Skeletal muscle tissue (tissue), 4 donors: ENCODE results near the gene MOCS3. TPM values are rescaled to one million over a fixed set of nuclear protein-coding genes. Genes with fewer than 3 reads are reported as not detected.
"Not testable (repeated sequence)": the region's sequence is repeated elsewhere in the genome, so short reads cannot be mapped to it uniquely, and the experiment has no call there.

Experiments used
- H3K27ac ChIP-seq: one replicate; pipeline ENCODE4 v1.7.0; 2013; ENCODE audit warnings: mild to moderate bottlenecking, low read depth, low read length, inconsistent platforms
- H3K27me3 ChIP-seq, 3 donors: one replicate each; pipeline ENCODE4 v1.7.0; 2013; ENCODE audit warnings: low read length in 3 of 3; ENCODE audit not compliant: control insufficient read depth in 3 of 3, insufficient read depth in 3 of 3
- H3K36me3 ChIP-seq, 3 donors: one replicate each; pipeline ENCODE4 v1.7.0; 2013; ENCODE audit warnings: low read length in 3 of 3; ENCODE audit not compliant: control insufficient read depth in 3 of 3, insufficient read depth in 3 of 3
- H3K4me1 ChIP-seq, 3 donors: one replicate each; pipeline ENCODE4 v1.7.0; 2013; ENCODE audit warnings: low read length in 3 of 3, mild to moderate bottlenecking in 3 of 3; ENCODE audit not compliant: control insufficient read depth in 3 of 3, insufficient read depth in 3 of 3
- H3K4me3 ChIP-seq, 3 donors: one replicate each; pipeline ENCODE4 v1.7.0; 2013; ENCODE audit warnings: low read length in 3 of 3
- H3K9ac ChIP-seq, 3 donors: one replicate each; pipeline ENCODE4 v1.7.0; 2013; ENCODE audit warnings: low read length in 3 of 3, mild to moderate bottlenecking in 3 of 3, moderate library complexity in 2 of 3, low read depth in 1 of 3
- H3K9me3 ChIP-seq, 3 donors: one replicate each; pipeline ENCODE4 v1.7.0; 2013; ENCODE audit warnings: low read length in 3 of 3; ENCODE audit not compliant: control insufficient read depth in 3 of 3
- total RNA-seq: library from RNA; depleted of rRNA; stranded (reverse); fragments of >200 nt; gene quantifications from one replicate; pipeline ENCODE4 v1.2.3, GENCODE V29; 2014
- donor health status: Osteomylitis.

Gene MOCS3
- total RNA-seq, 1 donor from 2014 or later, result 6.8 TPM

GRCh38 chr20:50957798-50958614 is 612 bp upstream of the MOCS3 start, which contains the start of gene DPM1:
TSS of gene DPM1 (minus strand) at chr20:50958532. CDS start at chr20:50958523, 9 bp downstream.
- Histone ChIP-seq H3K4me1 (peaks cover 24 to 32% (median 24%) of the 10 kb centered on the region in 3 donors), H3K9ac (peak within 1 kb of the TSS; percentile 97 to 98 (median 98)), H3K27me3 (no peaks in the 10 kb centered on the region), H3K9me3 (no peaks in the 10 kb centered on the region), H3K4me3 (peak within 1 kb of the TSS; percentile 98 to 99 (median 99)), H3K36me3 (peaks cover 4 to 21% (median 21%) of the 10 kb centered on the region in 3 donors), H3K27ac (peak within 1 kb of the TSS; percentile 93)

DNA sequence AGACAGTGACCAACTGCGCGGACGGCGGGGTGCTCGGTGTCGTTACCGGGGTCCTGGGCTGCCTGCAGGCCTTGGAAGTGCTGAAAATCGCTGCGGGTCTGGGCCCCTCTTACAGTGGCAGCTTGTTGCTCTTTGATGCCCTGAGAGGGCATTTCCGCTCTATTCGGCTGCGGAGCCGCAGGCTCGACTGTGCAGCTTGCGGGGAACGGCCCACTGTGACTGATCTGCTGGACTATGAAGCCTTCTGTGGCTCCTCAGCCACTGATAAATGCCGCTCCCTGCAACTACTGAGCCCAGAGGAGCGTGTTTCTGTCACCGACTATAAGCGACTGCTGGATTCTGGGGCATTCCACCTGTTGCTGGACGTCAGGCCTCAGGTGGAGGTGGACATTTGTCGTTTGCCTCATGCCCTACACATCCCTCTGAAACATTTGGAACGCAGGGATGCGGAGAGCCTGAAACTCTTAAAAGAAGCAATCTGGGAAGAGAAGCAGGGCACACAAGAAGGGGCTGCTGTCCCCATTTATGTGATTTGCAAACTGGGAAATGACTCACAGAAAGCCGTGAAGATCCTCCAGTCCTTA is 1.0 kb downstream of the MOCS3 start:
- H3K9ac ChIP-seq, result peak overlapping the region; percentile 97 to 98 (median 98)
- peaks cover 2 to 11% (median 7%) of the 10 kb centered on the region in 3 donors for H3K36me3 ChIP-seq
- peak overlapping the region; percentile 98 to 99 (median 99) for H3K4me3 ChIP-seq
- H3K4me1 ChIP-seq, result peaks cover 24 to 32% (median 24%) of the 10 kb centered on the region in 3 donors
- no peaks in the 10 kb centered on the region for H3K9me3 ChIP-seq
- peak overlapping the region; percentile 93 for H3K27ac ChIP-seq
- no peaks in the 10 kb centered on the region for H3K27me3 ChIP-seq

- H3K27me3 ChIP-seq, result no peaks in the 10 kb centered on the region
- H3K27ac ChIP-seq, result no peak overlapping the region
- no peak overlapping the region for H3K4me3 ChIP-seq
- H3K9me3 ChIP-seq, result no peaks in the 10 kb centered on the region
- no peaks in the 10 kb centered on the region for H3K36me3 ChIP-seq
- no peak overlapping the region for H3K9ac ChIP-seq
- H3K4me1 ChIP-seq, result no peaks in the 10 kb centered on the region
These were observed 9.0 kb downstream of the MOCS3 start for GRCh38 chr20:50967586-50967985.

DNA sequence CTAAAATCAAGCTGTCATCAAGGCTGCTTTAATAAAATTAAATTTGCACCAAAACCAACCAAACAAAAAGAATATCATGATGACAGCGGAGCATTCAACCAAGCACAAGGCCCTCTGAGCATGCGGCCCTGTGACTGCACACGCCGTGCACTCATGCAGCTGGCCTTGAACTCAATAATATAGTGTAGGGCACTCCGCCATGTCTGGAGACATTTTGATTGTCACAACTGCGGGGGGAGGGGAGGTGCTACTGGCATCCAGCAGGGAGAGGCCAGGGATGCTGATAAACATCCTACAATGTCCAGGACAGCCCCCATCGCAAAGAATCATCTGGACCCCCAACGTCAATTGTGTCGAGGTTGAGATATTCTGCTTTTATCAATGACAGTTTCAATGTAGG is 9.7 kb downstream of the MOCS3 start:
- H3K27me3 ChIP-seq, result no peaks in the 10 kb centered on the region
- H3K4me3 ChIP-seq, result no peak overlapping the region
- no peak overlapping the region for H3K27ac ChIP-seq
- no peaks in the 10 kb centered on the region for H3K4me1 ChIP-seq
- no peaks in the 10 kb centered on the region for H3K36me3 ChIP-seq
- no peak overlapping the region for H3K9ac ChIP-seq
- no peaks in the 10 kb centered on the region for H3K9me3 ChIP-seq

GRCh38 chr20:50969435-50969834 is 10.8 kb downstream of the MOCS3 start:
- no peaks in the 10 kb centered on the region for H3K4me1 ChIP-seq
- H3K27me3 ChIP-seq, result no peaks in the 10 kb centered on the region
- H3K27ac ChIP-seq, result no peak overlapping the region
- H3K9me3 ChIP-seq, result no peaks in the 10 kb centered on the region
- no peak overlapping the region for H3K4me3 ChIP-seq
- no peak overlapping the region for H3K9ac ChIP-seq
- H3K36me3 ChIP-seq, result no peaks in the 10 kb centered on the region

- H3K9me3 ChIP-seq, result no peaks in the 10 kb centered on the region
- H3K4me3 ChIP-seq, result no peak overlapping the region
- H3K9ac ChIP-seq, result no peak overlapping the region
- H3K4me1 ChIP-seq, result no peaks in the 10 kb centered on the region
- no peaks in the 10 kb centered on the region for H3K36me3 ChIP-seq
- no peak overlapping the region for H3K27ac ChIP-seq
- H3K27me3 ChIP-seq, result no peaks in the 10 kb centered on the region
These were observed 11.3 kb downstream of the MOCS3 start for GRCh38 chr20:50969912-50970311.

GRCh38 chr20:50975701-50976330 is 17.2 kb downstream of the MOCS3 start:
- no peaks in the 10 kb centered on the region for H3K9me3 ChIP-seq
- H3K4me3 ChIP-seq, result no peak overlapping the region
- H3K4me1 ChIP-seq, result no peaks in the 10 kb centered on the region
- no peak overlapping the region for H3K9ac ChIP-seq
- peaks cover 12 to 23% (median 21%) of the 10 kb centered on the region in 3 donors for H3K27me3 ChIP-seq
- no peaks in the 10 kb centered on the region for H3K36me3 ChIP-seq
- no peak overlapping the region for H3K27ac ChIP-seq

DNA sequence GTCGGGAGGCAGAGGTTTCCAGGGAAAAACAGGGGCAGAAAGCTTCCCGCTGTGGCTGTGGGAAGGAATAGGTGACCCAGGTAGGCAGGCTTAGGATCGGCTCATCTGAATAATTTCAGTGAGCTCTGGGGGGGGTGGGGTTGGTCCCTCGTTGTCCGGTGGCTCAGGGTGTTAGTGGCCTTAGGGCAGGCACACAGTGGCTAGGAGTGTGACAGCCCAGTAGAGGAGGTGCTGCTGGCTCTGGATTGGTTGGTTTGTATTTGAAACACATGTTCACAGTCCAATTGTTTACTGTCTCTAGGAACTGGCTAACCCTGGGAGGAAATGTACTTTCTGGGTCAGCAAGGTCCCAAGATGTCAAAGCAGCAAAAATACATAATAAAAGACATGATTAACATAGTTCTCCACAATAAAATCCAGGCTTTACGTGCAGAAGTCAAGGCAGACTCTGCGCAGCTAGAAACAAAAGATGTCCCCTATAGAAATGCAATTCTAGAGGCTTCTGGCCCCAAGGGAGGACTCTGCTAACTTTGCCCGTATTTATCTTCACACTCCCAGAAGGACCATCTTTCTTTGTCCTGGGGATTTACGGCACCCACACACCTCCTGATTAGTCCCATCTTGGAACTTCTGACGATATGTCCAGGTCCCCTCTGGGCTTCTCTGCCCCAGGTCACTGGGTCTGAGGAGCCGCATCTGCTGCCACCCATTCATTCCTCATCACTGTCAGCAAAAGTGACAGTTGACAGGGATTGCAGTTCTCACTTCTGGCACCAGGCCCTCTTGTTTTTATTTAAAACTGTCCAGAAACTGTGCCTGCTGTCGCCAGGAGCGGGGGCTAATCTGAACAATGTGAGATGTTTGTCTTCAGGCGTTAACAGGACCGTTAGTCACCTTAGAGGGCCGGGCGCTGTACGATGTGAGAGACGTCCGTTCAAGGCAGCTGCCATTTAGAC is 18.7 kb downstream of the MOCS3 start:
- H3K4me3 ChIP-seq, result no peak overlapping the region
- H3K9ac ChIP-seq, result no peak overlapping the region
- peaks cover 12 to 37% (median 33%) of the 10 kb centered on the region in 3 donors for H3K27me3 ChIP-seq
- no peaks in the 10 kb centered on the region for H3K9me3 ChIP-seq
- H3K4me1 ChIP-seq, result peaks cover 0 to 5% (median 0%) of the 10 kb centered on the region in 3 donors
- H3K36me3 ChIP-seq, result no peaks in the 10 kb centered on the region
- no peak overlapping the region for H3K27ac ChIP-seq

DNA sequence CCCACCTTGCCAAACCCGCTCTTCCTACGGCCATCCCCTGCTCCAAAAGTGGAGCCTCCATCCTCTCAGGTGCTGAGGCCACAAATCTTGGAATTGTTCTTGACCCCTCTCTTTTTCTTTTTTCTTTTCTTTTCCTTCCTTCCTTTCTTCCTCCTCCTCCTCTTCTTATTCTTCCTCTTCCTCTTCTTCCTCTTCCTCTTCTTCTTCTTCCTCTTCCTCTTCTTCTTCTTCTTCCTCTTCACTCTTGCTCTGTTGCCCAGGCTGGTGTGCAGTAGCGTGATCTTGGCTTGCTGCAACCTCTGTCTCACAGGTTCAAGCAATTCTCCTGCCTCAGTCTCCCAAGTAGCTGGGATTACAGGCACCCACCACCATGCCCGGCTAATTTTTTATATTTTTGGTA is 19.9 kb downstream of the MOCS3 start:
- not testable (repeated sequence) for H3K4me3 ChIP-seq, H3K36me3 ChIP-seq, H3K27ac ChIP-seq, H3K9me3 ChIP-seq, H3K9ac ChIP-seq, H3K4me1 ChIP-seq
- H3K27me3 ChIP-seq, result peaks cover 16 to 39% (median 36%) of the 10 kb centered on the region in 3 donors
